HG02798 (cell line): ENCODE data around the gene ALK.

Experiments used
- ATAC-seq: cut with Tn5 transposase; IDR thresholded peaks from one replicate; pipeline ENCODE4 v1.9.1; 2021; ENCODE audit warnings: mild to moderate bottlenecking; ENCODE audit not compliant: unreplicated experiment, poor library complexity

Gene ALK

DNA sequence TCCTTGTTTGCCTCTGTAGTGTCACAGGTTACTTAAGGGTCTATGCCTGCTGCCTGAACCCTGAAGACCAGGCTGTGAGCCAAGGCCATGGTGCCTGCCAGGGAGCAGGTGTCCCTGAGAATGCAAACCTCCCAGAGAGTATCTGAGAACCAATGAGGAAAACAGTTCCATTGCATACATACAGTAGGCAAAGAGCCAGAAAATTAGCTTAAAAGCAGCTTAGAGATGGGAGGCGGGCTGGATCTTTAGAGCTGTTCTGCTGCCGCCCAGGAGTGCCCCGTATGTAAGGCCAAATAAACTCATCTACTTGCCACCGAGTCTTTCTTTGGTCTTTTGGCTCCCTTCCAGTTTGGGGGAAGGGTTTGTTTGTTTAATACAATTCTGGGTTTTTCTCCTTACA is 478.2 kb downstream of the ALK start:
- no peak for ATAC-seq

DNA sequence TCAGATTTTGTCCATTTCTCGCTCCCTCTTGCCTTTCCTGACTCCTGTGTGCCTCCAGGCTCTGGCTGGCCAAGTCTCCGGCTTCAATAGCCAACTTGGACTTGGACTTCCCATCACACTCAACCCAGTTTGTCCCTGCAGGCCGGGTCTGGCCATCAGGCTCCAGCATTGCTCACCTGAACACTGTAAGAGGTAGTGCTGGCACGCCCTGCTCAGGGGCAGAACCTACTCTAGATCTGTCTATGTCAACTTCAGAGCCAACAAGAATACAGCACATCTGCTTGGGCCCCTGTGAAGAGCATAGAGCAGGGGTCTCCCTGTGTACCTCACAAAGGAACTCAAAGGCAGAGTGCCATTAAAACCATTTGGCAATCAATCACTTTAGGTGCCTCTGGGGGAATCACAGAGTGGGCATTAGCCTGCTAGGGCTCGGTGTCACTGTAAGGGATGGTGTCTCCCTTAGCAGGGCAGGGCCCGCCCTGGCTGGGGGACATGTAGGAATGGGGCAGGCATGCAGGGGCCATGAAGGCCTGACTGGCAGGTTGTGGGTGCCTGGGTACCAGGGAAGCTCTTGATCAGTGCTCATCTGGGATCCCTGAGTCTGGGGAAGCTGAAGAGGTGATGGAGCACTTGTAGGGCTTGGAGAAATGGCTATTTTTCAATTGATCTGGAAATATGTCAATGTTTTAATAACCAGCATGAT is 480.3 kb downstream of the ALK start:
- ATAC-seq = no peak

DNA sequence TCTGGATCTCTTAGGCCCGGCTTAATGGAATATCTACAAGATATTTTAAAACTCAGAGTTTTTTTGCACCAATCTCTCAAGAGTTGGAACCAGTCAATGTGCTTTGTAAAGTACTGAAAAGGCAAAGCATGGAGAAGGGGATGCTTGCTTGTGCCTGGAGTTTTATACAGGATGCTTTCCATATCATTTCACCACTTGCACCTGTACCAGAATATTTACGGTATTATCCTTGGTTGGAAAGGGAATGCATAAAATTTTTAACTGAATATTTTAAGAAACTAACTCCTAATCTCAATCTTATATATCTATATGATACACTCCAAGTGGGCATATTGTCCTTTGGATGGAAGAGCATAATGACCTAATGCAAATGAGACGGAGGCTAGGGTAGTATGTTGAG is 487.5 kb downstream of the ALK start:
- ATAC-seq = no peak

DNA sequence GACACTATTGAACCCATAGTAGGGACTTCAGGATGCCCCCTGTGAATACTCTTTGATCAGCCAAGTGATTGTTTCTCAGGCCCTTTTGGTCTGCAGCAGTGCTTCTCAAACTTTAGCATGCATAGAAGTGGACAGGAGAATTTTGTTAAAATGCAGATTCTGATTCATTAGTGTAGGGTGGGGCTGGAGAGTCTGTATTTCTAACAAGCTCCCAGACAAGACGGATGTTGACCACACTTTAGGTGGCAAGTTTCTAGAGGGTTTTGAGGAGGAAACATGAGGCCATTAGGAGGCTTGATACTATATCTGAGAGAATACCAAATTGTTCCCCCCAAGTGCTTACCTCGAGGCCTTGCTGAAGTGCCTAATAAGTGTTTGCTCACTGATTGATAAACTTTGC is 488.3 kb downstream of the ALK start:
- ATAC-seq = no peak

DNA sequence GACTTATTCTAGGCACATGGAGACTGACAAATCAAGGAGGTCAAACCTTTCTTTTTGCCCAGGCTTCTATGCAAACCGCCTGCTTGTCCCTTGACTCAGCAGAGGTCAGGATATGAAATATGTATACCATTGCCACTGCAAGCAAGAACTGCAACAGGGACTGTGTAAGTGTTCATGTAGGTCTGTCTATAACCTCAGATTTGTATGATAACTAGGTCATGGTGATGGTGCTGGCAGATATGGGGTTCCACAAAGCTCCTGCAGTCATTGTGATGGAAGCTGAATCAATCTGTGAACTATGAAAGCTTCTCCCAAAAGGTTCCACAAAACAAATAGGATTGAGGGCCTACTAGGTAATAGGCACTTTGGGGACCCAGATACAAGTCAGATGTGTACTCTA is 489.9 kb downstream of the ALK start:
- no peak for ATAC-seq

DNA sequence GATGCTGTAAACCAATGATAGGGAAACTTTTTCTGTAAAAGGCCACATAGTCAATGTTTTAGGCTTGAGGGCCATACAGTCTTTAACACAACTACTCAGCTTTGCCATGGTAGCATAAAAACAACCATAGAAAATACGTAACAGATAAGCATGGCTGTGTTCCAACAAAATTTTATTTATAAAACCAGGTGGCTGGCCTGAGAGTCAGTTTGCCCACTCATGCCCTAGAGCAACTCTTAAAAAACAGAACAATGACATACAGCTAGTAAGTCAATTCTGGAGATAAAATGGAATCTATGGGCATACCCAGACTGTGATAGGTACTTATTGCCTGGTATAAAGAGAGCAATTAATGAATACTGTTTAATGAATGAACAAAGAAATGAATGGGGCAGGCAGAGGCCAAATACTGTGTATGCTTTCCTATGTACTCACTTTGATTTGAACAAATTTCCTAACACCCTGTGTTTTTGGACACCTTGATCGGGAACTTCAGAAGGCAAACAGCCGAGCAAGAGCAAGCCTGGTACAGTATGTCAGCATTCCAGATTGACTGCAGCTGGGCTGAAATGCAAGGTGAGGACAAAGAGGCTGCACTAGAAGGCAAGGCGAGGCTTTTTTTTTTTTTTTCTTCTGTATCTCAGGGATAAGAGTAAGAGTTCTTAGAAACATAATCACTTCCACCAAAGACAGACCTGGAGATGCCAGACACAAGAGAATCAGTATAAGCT is 490.8 kb downstream of the ALK start:
- no peak for ATAC-seq

- ATAC-seq = no peak
These were observed 495.0 kb downstream of the ALK start for GRCh38 chr2:29426354-29426753.

DNA sequence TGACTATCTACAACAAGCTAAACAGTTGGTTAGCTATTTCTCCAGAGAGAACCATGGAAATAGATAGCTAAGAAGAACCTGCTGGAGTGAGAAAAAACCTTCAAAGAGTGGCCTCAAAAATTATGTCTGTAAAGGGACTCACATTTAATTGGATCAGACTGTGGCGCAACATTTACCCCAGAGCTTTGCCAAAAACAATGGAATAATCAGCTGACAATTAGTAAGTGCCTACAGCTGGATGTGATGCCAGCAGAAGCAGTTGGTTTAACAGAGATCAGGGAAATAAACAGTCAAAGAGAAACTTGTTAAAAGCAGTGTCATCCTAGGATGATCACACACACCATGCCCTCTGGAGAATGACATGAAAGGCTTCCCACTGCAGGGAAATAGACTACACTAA is 495.5 kb downstream of the ALK start:
- no peak for ATAC-seq

GRCh38 chr2:29423061-29423666 is 498.2 kb downstream of the ALK start:
- no peak for ATAC-seq

- no peak for ATAC-seq
These were observed 500.2 kb downstream of the ALK start for GRCh38 chr2:29420999-29421782.

DNA sequence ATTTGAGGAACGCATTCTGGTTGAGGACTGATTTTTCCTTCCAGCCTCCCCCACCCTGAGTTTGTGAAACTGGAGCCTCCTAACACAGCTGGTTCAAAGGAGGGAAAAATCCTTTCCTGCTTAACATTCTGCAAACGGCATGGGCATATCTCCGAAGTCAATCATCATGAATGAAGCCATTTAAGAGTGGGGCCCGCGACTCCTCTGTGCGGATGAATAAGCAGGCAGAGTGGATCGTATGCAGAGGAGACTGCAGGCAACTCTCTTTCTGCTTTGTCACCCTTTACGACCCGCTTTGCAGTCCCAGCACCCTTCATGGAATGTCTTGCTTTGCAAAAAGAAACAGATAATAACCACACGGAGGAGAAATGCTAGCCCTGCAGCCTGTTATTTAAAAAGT is 500.9 kb downstream of the ALK start:
- ATAC-seq = no peak

GRCh38 chr2:29417630-29418029 is 503.8 kb downstream of the ALK start:
- ATAC-seq = no peak

- ATAC-seq = no peak
These were observed 509.0 kb downstream of the ALK start for GRCh38 chr2:29412197-29412925.

DNA sequence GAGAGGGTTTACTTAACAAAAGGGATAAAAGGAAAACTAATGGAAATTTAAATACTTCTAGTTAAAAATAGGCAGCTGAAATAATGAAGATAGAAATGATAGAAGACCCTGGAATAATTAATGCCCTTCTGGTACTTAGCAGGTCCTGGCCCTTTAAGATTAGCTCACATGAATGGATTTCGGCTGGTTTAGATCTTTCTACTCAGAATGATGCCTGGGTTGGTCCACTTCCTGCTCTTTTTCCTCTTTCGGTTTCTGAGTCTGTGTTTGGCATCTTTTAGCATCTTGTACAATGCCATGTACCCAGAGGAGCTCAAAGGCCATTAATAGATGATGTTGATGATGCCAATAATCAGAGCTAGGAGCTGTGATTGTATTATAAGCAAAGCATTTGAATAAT is 515.7 kb downstream of the ALK start:
- no peak for ATAC-seq

DNA sequence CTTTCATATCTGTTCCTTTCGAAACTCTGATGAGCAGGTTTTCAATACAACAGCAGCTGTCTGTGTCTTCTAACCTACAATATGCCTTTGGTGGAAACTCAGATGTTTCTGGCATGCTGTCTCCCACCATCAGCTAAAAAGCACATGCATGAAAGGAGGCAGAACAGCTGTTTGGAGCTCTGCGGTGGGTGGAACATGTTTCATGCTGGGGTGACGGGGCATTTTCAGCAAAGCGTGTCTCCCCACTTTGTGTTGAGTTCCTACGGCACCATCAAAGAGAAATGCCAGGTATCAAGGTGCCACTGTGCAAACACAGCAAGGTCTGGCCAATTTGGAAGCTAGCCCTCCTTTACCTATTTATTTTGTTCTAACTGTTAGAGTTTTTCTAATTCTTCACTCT is 516.1 kb downstream of the ALK start:
- ATAC-seq = no peak

DNA sequence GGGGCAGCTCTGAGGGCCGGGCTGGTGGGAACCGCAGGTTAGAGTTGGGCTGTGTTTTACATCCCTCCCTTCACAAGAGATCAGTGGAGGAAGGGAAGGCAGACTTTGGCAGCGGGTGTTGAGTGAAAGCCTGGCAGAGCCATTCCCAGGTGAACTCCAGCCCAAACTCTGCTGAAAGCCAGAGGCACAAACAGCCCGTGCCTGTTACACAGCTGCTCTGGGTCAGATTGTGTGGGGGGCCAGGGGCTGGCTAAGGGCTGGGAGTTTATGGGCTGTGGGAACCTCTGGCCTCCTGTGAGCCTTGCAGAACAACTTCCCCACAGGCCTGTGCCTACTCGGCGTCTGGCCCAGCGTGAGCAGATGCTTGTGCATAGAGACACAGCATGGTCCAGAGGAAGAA is 519.4 kb downstream of the ALK start:
- no peak for ATAC-seq

GRCh38 chr2:29400930-29401653 is 520.3 kb downstream of the ALK start:
- ATAC-seq = no peak

DNA sequence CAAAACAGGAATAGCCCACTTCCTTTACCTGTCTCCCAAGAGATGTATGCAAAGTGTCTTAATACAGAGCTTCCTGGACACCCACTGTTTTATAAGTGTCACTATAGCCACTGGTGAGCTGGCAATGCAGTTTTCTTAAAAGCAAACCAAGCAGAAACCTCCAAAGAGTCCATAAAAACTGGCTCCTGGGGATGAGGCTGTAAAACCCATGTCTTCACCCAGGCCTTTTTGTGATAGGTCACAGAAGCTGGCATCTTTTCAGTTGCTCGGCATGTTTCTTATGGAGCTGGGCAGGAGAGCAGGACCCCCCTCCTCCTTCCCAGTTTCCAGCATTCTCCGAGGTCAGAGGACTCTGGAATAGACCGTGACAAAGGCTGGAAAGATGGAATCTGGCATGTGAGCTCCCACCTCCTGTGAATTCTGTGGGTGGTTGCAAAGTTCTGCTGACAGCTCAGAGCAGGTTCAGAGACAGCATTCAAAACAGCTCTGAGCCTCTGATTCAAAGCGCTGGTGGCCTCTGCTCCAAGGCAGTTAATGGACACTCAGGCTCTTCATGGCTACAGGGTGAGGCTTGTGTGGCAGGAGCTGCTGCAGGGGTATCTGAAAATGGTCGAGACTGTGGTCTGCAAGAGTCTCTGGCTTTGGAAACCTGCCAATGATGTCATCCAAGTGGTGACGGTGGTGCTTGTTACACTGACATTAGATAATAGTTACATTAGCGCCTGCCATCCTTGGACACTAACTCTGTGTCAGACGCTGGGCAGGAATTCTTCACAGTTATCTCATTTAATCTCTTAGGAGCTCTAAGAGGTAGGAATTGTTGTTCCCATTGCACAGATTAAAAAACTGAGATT is 522.8 kb downstream of the ALK start:
- no peak for ATAC-seq

DNA sequence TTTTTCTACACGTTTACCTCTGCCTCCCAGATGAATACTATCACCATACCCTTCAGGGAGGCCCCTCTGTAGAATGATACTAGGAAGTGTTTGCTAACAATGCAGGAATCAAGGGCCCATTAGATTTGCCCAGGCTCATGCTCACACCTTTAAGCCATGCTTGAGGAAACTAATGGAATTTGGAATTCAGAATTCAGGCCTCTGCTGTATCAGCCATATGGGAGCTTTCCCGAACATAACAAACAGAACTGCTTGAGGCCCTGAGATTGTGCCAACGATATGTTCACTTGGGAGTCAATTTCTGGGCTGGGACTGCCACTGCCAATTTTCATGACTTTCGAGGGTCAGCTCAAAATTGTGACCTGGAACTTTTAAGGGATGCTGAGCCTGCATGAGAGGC is 523.7 kb downstream of the ALK start:
- ATAC-seq = no peak
